GM12878 (cell line): ENCODE data around the gene ACSF3. TPM values are rescaled to one million over a fixed set of nuclear protein-coding genes. Genes with fewer than 3 reads are reported as not detected.

ENCODE experiments used
- FOXM1 ChIP-seq: IDR thresholded peaks from 2 replicates; pipeline ENCODE4 v1.6.1; 2012; ENCODE audit warnings: low read depth, mild to moderate bottlenecking, inconsistent platforms, low read length, moderate library complexity
- MXI1 ChIP-seq: fragments of 150-350 bp; IDR thresholded peaks from 2 replicates; pipeline ENCODE4 v1.6.1; 2011; ENCODE audit warnings: low read depth, mild to moderate bottlenecking, inconsistent platforms, low read length, improper control_type of control experiment
- NFIC ChIP-seq: IDR thresholded peaks from 2 replicates; pipeline ENCODE4 v1.6.1; 2012; ENCODE audit warnings: low read depth, mild to moderate bottlenecking, inconsistent platforms, low read length, moderate library complexity
- PAX8 ChIP-seq: fragments of 450-650 bp; IDR thresholded peaks from 2 replicates; pipeline ENCODE4 v1.6.1; 2017; ENCODE audit warnings: mild to moderate bottlenecking, moderate library complexity
- POLR2AphosphoS5 ChIP-seq: IDR thresholded peaks from 2 replicates; pipeline ENCODE4 v1.6.1; 2011; ENCODE audit warnings: mild to moderate bottlenecking, low read length, inconsistent platforms
- RBBP5 ChIP-seq: fragments of 200-600 bp; sonication (generic); conservative IDR thresholded peaks from 2 replicates; pipeline ENCODE4 v1.6.1; 2016
- SUPT20H ChIP-seq: IDR thresholded peaks from 2 replicates; pipeline ENCODE4 v1.6.1; 2011; ENCODE audit warnings: low read depth, mild to moderate bottlenecking, low read length, moderate library complexity, borderline replicate concordance; ENCODE audit not compliant: control insufficient read depth
- TBL1XR1 ChIP-seq: IDR thresholded peaks from 2 replicates; pipeline ENCODE4 v1.6.1; 2012; ENCODE audit warnings: low read depth, low read length, improper control_type of control experiment
- polyA plus RNA-seq, 11 experiments: library from polyadenylated mRNA; depleted of rRNA in 4 of 11; unstranded in 6 of 11; stranded (reverse) in 5 of 11; fragments of >200 nt; fragmentation: Nextera tagmentation in 4 of 11; fragmentation: Illumina TruSeq in 1 of 11; extraction: Ambion mirVana in 4 of 11; extraction: Trizol in 1 of 11; gene quantifications; 1 replicate in 1 of 11; 2 replicates in 10 of 11; pipeline versions ENCODE4 v1.2.1 to v1.2.3, GENCODE V29; 2011 to 2016; ENCODE audit warnings: inconsistent platforms in 2 of 11, missing spikeins in 2 of 11, low read depth in 1 of 11
- total RNA-seq, 4 experiments: library from RNA; depleted of rRNA in 3 of 4; stranded (reverse); fragments of >200 nt in 3 of 4; fragmentation: Illumina TruSeq in 1 of 4; extraction: Trizol in 1 of 4; gene quantifications; 2 replicates each; pipeline versions ENCODE4 v1.2.1 to v1.2.3, GENCODE V29; 2013 to 2021
- TF ChIP-seq, protein P1 (sequence below): fragments of 450-650 bp; formaldehyde crosslinking; IDR thresholded peaks from 2 replicates; pipeline ENCODE4 v1.4.0; 2020; ENCODE audit warnings: mild to moderate bottlenecking, moderate library complexity
- TF ChIP-seq, protein P2 (sequence below): fragments of 450-650 bp; IDR thresholded peaks from 2 replicates; pipeline ENCODE4 v1.6.1; 2017; ENCODE audit warnings: low read depth, mild to moderate bottlenecking, moderate library complexity
- TF ChIP-seq, protein P3 (sequence below): fragments of 450-650 bp; IDR thresholded peaks from 2 replicates; pipeline ENCODE4 v1.6.1; 2016; ENCODE audit warnings: mild to moderate bottlenecking, moderate library complexity, borderline replicate concordance

The ACSF3 gene
- total and polyA plus RNA-seq, 10 of the 15 experiments (the other 5 are each of a cell fraction or from before 2014, with no cell fraction given), result 1.0 to 44.4 (median 25.8) TPM

DNA sequence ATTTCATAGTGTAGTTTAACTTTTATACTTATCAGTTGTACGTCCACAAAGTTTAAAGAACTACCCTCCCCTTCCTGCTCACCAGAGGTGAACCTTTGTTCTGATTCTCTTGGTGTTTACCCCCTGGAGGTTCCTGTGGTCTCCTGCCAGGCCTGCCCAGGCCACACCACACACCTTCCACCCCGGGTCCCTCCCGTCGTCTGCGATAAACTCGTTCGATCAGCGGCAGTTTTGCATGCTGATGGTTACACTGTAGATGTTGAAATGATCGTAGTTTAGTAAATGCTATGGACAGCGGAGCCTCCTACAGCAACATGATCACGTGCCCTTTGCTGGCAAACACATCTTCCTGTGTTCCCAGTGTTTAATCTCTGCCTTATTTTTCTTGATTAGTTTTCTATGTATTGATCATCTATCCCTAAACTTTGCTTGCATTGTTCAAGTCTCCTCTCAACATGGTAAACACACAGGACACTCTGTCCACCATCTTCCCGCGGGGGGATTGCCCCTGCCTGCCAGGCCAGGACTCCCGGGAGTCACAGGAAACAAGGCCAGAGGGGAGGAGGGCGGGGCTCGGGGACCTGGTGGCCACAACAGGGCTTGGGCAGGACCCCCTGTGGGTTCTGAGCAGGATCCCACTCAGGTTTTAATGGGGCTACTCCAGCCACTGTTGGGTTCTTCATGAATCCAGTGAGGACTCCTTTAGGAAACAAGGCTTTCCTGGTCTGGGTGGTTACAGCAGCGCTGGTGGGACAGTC, 2.8 kb upstream of the ACSF3 start (continued):
- TF ChIP-seq RBBP5, result no peak
- no peak for TF ChIP-seq NFIC
- TF ChIP-seq, protein P1, sequence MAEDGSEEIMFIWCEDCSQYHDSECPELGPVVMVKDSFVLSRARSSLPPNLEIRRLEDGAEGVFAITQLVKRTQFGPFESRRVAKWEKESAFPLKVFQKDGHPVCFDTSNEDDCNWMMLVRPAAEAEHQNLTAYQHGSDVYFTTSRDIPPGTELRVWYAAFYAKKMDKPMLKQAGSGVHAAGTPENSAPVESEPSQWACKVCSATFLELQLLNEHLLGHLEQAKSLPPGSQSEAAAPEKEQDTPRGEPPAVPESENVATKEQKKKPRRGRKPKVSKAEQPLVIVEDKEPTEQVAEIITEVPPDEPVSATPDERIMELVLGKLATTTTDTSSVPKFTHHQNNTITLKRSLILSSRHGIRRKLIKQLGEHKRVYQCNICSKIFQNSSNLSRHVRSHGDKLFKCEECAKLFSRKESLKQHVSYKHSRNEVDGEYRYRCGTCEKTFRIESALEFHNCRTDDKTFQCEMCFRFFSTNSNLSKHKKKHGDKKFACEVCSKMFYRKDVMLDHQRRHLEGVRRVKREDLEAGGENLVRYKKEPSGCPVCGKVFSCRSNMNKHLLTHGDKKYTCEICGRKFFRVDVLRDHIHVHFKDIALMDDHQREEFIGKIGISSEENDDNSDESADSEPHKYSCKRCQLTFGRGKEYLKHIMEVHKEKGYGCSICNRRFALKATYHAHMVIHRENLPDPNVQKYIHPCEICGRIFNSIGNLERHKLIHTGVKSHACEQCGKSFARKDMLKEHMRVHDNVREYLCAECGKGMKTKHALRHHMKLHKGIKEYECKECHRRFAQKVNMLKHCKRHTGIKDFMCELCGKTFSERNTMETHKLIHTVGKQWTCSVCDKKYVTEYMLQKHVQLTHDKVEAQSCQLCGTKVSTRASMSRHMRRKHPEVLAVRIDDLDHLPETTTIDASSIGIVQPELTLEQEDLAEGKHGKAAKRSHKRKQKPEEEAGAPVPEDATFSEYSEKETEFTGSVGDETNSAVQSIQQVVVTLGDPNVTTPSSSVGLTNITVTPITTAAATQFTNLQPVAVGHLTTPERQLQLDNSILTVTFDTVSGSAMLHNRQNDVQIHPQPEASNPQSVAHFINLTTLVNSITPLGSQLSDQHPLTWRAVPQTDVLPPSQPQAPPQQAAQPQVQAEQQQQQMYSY, result no peak
- TF ChIP-seq, protein P2, sequence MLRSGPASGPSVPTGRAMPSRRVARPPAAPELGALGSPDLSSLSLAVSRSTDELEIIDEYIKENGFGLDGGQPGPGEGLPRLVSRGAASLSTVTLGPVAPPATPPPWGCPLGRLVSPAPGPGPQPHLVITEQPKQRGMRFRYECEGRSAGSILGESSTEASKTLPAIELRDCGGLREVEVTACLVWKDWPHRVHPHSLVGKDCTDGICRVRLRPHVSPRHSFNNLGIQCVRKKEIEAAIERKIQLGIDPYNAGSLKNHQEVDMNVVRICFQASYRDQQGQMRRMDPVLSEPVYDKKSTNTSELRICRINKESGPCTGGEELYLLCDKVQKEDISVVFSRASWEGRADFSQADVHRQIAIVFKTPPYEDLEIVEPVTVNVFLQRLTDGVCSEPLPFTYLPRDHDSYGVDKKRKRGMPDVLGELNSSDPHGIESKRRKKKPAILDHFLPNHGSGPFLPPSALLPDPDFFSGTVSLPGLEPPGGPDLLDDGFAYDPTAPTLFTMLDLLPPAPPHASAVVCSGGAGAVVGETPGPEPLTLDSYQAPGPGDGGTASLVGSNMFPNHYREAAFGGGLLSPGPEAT, result no peak
- no peak for TF ChIP-seq MXI1
- no peak for TF ChIP-seq TBL1XR1
- TF ChIP-seq POLR2AphosphoS5, result no peak
- no peak for TF ChIP-seq FOXM1
- no peak for TF ChIP-seq SUPT20H
- no peak for TF ChIP-seq PAX8
- TF ChIP-seq, protein P3, sequence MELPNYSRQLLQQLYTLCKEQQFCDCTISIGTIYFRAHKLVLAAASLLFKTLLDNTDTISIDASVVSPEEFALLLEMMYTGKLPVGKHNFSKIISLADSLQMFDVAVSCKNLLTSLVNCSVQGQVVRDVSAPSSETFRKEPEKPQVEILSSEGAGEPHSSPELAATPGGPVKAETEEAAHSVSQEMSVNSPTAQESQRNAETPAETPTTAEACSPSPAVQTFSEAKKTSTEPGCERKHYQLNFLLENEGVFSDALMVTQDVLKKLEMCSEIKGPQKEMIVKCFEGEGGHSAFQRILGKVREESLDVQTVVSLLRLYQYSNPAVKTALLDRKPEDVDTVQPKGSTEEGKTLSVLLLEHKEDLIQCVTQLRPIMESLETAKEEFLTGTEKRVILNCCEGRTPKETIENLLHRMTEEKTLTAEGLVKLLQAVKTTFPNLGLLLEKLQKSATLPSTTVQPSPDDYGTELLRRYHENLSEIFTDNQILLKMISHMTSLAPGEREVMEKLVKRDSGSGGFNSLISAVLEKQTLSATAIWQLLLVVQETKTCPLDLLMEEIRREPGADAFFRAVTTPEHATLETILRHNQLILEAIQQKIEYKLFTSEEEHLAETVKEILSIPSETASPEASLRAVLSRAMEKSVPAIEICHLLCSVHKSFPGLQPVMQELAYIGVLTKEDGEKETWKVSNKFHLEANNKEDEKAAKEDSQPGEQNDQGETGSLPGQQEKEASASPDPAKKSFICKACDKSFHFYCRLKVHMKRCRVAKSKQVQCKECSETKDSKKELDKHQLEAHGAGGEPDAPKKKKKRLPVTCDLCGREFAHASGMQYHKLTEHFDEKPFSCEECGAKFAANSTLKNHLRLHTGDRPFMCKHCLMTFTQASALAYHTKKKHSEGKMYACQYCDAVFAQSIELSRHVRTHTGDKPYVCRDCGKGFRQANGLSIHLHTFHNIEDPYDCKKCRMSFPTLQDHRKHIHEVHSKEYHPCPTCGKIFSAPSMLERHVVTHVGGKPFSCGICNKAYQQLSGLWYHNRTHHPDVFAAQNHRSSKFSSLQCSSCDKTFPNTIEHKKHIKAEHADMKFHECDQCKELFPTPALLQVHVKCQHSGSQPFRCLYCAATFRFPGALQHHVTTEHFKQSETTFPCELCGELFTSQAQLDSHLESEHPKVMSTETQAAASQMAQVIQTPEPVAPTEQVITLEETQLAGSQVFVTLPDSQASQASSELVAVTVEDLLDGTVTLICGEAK, result no peak
